Peyer's patch (tissue), 4 donors: ENCODE data around the gene LGALS4. TPM values are rescaled to one million over a fixed set of nuclear protein-coding genes. Genes with fewer than 3 reads are reported as not detected.
"Not testable (repeated sequence)": the region's sequence is repeated elsewhere in the genome, so short reads cannot be mapped to it uniquely, and the experiment has no call there.

ENCODE experiments used
- DNase-seq, 3 donors: peaks; one replicate each; pipeline ENCODE4 v3.0.0-alpha.2; 2017 to 2019
- H3K27ac ChIP-seq, 4 donors: fragments of 200-600 bp; sonication (generic); one replicate each; pipeline ENCODE4 v1.5.1; 2016 to 2019
- H3K27me3 ChIP-seq, 2 donors: fragments of 200-600 bp; sonication (generic); one replicate each; pipeline ENCODE4 v1.5.1; 2019
- H3K36me3 ChIP-seq, 3 donors: fragments of 200-600 bp; sonication (generic); one replicate each; pipeline ENCODE4 v1.5.1; 2016 to 2019
- H3K4me1 ChIP-seq, 4 donors: fragments of 200-600 bp; sonication (generic); one replicate each; pipeline ENCODE4 v1.5.1; 2016 to 2019
- H3K4me3 ChIP-seq, 4 donors: fragments of 200-600 bp; sonication (generic); 1 replicate in 3 of 4; 2 replicates in 1 of 4; pipeline ENCODE4 v1.5.1; 2016 to 2019; ENCODE audit warnings: mild to moderate bottlenecking in 1 of 4
- H3K9me3 ChIP-seq, 4 donors: fragments of 200-600 bp; sonication (generic); one replicate each; pipeline ENCODE4 v1.5.1; 2016 to 2019; ENCODE audit warnings: mild to moderate bottlenecking in 1 of 4
- POLR2A ChIP-seq, 2 donors: fragments of 450-650 bp; IDR thresholded peaks; one replicate each; pipeline ENCODE4 v1.5.1; 2017; ENCODE audit warnings: antibody characterized with exemption in 2 of 2, mild to moderate bottlenecking in 2 of 2, moderate library complexity in 2 of 2
- total RNA-seq, 4 donors: library from RNA; depleted of rRNA; stranded (reverse); fragments of >200 nt; gene quantifications; one replicate each; pipeline ENCODE4 v1.1.0, GENCODE V29; 2016
- TF ChIP-seq, protein P1 (sequence below), 6 experiments: fragments of 450-650 bp in 4 of 6; fragments of 200-600 bp in 2 of 6; sonication (generic) in 1 of 6; IDR thresholded peaks; one replicate each; pipeline ENCODE4 v1.5.1; 2017 to 2019; ENCODE audit warnings: antibody characterized with exemption in 6 of 6, mild to moderate bottlenecking in 3 of 6, moderate library complexity in 1 of 6

LGALS4 gene
- total RNA-seq, 4 donors from 2014 or later = 1,215 to 4,170 (median 2,579) TPM

DNA sequence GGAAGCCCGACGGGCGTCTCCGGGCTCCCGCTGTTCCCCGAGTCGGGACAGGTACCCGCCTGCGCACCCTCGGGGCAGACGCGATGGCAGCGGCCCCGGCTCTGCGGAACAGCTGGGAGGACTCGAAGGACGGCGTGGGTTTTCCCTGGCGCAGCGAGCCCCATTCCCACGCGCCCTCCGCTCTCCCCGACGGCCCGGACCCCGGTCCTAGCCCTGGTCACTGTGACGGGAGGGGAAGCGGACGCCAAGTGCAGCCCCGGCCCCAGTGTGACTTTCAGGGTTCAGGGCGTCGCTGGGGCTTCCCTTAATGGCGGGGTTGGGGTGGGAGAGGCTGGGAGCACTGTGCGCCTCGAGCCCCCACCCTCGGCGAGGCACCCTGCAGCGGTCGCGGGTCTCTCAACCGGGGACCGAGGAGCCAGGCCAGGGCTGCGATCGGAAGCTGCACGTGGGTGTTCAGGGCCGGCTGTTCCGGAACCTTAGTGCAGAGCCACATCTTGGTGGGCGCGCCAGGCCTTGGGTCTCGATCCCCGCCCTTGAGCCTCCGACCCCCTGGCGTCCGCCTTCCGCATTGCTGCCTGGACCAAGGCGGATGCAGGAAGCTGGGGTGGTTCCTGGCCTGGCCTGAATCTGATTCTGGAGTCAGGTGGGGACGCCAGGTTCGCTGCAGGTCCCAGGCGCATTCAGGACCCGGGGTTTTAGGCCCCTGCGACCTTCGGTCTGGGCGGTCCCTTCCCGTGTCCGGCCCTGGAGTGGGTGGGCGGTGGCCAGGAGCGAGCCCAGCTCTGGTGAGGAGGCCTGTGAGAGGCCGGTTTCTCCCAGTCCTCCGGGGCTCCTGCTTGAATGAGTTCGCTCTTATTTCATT, 20.3 kb downstream of the LGALS4 start:
- Histone ChIP-seq H3K9me3 (no peaks in the 10 kb centered on the region), H3K4me1 (peaks cover 0 to 4% (median 0%) of the 10 kb centered on the region in 4 donors), H3K4me3 (peak overlapping the region; percentile 7 to 52 (median 35)), H3K27ac (peak overlapping the region in 2 of 4 donors; percentile 9 to 46), H3K27me3 (no peaks in the 10 kb centered on the region), H3K36me3 (no peaks in the 10 kb centered on the region)
- TF ChIP-seq, protein P1, sequence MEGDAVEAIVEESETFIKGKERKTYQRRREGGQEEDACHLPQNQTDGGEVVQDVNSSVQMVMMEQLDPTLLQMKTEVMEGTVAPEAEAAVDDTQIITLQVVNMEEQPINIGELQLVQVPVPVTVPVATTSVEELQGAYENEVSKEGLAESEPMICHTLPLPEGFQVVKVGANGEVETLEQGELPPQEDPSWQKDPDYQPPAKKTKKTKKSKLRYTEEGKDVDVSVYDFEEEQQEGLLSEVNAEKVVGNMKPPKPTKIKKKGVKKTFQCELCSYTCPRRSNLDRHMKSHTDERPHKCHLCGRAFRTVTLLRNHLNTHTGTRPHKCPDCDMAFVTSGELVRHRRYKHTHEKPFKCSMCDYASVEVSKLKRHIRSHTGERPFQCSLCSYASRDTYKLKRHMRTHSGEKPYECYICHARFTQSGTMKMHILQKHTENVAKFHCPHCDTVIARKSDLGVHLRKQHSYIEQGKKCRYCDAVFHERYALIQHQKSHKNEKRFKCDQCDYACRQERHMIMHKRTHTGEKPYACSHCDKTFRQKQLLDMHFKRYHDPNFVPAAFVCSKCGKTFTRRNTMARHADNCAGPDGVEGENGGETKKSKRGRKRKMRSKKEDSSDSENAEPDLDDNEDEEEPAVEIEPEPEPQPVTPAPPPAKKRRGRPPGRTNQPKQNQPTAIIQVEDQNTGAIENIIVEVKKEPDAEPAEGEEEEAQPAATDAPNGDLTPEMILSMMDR (IDR thresholded peaks at IDR 0.05) = peak; percentile 25 to 66 (median 41)
- TF ChIP-seq POLR2A (IDR thresholded peaks at IDR 0.05) = peak in 1 of 2 donors; percentile 6
- peak; percentile 44 to 69 (median 67) for DNase-seq

DNA sequence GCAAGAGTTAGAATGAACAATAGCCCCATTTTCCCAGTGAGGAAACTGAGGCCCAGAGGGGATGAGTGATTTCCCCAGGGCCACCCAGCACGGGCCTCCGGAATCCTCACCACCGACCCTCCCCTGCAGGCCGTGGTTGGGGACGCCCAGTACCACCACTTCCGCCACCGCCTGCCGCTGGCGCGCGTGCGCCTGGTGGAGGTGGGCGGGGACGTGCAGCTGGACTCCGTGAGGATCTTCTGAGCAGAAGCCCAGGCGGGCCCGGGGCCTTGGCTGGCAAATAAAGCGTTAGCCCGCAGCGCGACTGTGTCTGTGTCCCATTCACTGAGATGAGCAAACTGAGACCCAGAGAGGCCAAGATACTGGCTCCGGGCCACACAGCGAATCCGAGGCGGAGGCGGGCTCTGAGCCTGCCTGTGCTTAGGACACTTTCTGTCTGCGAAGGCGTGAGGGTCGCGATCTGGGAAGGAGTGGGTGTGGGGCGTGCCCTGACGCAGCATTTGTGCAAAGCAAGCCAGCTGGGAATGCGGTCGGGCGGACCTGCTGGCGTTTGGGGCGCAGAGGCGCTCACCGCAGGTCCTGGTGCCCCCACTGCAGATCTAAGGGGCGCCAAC, 21.2 kb downstream of the LGALS4 start:
- Histone ChIP-seq H3K4me3 (peak overlapping the region in 1 of 4 donors; percentile 39), H3K27ac (peak overlapping the region in 1 of 4 donors; percentile 46)
- not testable (repeated sequence) for DNase-seq, H3K27me3 ChIP-seq, H3K9me3 ChIP-seq, H3K4me1 ChIP-seq, H3K36me3 ChIP-seq

DNA sequence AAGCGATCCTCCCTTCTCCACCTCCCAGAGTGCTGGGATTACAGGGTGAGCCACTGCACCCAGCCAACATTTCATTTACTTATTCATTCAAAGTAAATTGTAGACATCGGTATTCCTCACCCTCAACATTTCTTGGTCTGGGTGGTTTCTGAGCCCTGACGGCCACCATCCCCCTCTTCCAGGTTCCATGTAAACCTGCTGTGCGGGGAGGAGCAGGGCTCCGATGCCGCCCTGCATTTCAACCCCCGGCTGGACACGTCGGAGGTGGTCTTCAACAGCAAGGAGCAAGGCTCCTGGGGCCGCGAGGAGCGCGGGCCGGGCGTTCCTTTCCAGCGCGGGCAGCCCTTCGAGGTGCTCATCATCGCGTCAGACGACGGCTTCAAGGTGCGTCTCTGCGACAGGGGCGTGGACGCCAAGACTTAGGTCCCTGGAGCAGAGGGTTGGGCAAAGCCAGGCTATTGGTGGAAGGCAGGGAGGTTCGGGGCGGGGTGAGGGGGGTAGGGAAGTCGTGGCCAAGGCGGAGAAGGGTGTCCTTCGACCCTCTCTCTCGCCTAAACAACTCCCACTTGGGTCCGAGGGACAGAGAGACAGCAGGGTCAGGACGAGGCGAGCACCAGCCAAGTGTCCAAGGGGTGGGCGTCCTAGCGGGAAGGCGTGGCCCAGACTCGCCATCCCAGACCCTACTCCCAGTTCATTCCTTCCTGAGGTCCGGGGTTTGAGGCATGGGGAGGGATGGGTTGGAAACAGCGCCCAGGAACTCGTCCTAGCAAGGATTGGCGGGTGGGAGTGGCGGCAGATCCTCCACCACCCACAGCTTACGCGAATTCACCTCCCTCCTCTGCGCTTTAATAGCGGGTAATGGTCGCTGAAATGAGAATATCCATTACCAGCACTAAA, 22.0 kb downstream of the LGALS4 start:
- H3K27ac ChIP-seq = peak overlapping the region in 1 of 4 donors; percentile 46
- peak overlapping the region in 1 of 4 donors; percentile 39 for H3K4me3 ChIP-seq
- not testable (repeated sequence) for H3K36me3 ChIP-seq, H3K9me3 ChIP-seq, DNase-seq, H3K4me1 ChIP-seq, H3K27me3 ChIP-seq

DNA sequence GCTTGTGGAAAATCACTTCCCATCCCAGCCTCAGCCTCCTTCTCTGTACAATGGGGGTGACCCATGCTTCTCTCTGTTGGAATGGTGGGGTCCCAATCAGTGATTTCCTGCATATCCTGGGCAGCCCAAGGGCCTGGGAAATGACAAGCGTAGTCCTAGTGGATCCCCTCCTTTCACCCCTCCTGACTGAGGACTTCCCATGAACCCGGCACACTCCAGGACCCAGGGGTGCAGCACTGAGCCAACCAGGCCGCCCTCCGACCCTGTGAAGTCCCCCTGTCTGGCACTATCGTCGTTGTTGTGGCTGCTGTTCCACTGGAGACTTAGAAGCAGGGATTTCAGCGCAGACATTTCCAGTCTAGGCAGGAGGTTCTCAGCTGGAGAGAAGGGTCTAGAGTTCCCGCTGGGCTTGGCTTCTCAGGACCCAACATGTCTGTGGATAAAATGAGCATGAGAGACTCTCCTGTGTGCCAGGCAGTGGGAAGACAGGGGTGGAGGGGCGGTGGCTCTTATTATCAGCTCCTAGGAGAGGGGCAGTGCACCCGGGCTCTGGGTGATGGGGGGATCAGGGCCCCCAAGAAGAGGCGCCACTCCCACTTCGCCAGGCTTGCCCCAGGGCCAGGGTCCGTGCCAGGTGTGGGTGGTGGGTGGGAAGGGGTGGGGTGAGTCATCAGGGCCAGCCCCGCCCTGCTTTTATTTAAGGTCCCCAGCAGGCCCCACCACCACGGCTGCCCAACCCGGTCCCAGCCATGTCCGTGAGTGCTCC, 24.1 kb downstream of the LGALS4 start, which contains the start of gene LGALS7B:
LGALS7B (plus strand) TSS at position 723 of the 766 bp plus-strand sequence; CDS start at position 750, 27 bp downstream.
- no peak within 1 kb of the TSS for H3K4me3 ChIP-seq
- H3K9me3 ChIP-seq = no peaks in the 10 kb centered on the region
- no peak within 1 kb of the TSS for H3K27ac ChIP-seq
- no peaks in the 10 kb centered on the region for H3K36me3 ChIP-seq
- no peaks in the 10 kb centered on the region for H3K27me3 ChIP-seq
- DNase-seq = no peak
- no peak for TF ChIP-seq POLR2A (IDR thresholded peaks at IDR 0.05)
- TF ChIP-seq, protein P1 (IDR thresholded peaks at IDR 0.05) = no peak
- peaks cover 0 to 4% (median 0%) of the 10 kb centered on the region in 4 donors for H3K4me1 ChIP-seq

DNA sequence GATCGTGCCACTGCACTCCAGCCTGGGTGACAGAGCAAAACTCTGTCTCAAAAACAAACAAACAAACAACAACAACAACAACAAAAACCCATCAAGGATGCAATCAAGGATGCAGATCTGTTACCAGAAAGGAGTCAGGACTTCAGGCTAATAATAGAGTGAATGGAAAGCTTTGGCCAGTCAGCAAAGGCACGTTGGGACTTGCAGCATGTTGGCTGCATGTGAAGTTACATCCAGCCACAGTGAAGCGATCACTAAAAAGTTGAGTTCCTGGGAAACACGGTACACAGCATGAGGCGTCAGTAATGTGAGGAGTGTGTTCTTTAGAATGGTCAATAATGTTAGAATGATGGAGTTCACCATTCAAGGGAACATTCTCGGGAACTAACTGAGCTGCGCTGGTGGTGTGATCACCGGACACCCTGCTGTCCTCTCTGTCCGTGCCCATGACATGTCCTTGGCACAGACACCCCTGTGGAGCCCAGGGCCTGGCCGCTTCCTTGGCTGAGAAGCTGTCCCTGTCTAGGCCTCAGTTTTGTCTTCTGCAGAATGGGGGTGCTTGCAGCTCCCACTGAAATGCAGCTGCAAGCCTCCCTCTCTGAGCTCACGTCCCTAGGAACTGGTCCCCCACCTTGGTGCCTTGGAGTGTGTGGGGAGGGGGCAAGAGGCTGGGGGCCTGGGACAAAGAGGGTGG, 26.0 kb downstream of the LGALS4 start:
- DNase-seq = no peak
- H3K27ac ChIP-seq = no peak overlapping the region
- no peaks in the 10 kb centered on the region for H3K36me3 ChIP-seq

DNA sequence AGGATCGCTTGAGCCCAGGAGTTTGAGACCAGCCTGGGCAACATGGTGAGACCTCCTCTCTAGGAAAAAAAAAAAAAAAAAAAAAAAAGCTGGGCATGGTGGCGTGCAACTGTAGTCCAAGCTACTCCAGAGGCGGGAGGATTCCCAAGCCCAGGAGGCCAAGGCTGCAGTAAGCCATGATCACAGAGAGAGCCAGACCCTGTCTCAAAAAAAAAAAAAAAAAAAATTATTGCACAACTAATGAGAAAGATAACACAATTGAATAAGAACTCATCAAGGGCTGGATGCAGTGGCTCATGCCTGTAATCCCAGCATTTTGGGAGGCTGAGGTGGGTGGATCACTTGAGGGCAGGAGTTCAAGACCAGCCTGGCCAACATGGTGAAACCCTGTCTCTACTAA, 26.7 kb downstream of the LGALS4 start:
- not testable (repeated sequence) for H3K27me3 ChIP-seq, H3K9me3 ChIP-seq, DNase-seq, H3K4me3 ChIP-seq, H3K27ac ChIP-seq, H3K36me3 ChIP-seq, H3K4me1 ChIP-seq

More for the DNA sequence above, 26.0 kb downstream of the LGALS4 start:
- H3K27me3 ChIP-seq = no peaks in the 10 kb centered on the region
- no peaks in the 10 kb centered on the region for H3K9me3 ChIP-seq
- H3K4me3 ChIP-seq = no peak overlapping the region
- no peak for TF ChIP-seq POLR2A (IDR thresholded peaks at IDR 0.05)
- TF ChIP-seq, protein P1 (IDR thresholded peaks at IDR 0.05) = no peak
- H3K4me1 ChIP-seq = no peaks in the 10 kb centered on the region
